CD14-positive monocyte (primary cell): ENCODE results near the gene S100A1. TPM values are rescaled to one million over a fixed set of nuclear protein-coding genes. Genes with fewer than 3 reads are reported as not detected.
A peak's percentile ranks its signal among the peaks of the same experiment; 100 is the strongest.

ENCODE experiments used
- DNase-seq, 3 donors: peaks; one replicate each; pipeline ENCODE4 v3.0.0-alpha.2; 2011 to 2022
- H2AFZ ChIP-seq: 2 replicates; pipeline ENCODE4 v1.6.0; 2012; ENCODE audit warnings: mild to moderate bottlenecking, low read depth, low read length, inconsistent platforms; ENCODE audit not compliant: insufficient read depth, poor library complexity, severe bottlenecking
- H3K27ac ChIP-seq, 2 donors: 1 replicate in 1 of 2; 2 replicates in 1 of 2; pipeline ENCODE4 v1.5.1; 2012 to 2013; ENCODE audit warnings: low read length in 2 of 2, control low read depth in 1 of 2, inconsistent platforms in 1 of 2, low read depth in 1 of 2, mild to moderate bottlenecking in 1 of 2
- H3K27me3 ChIP-seq, 2 donors: one replicate each; pipeline versions ENCODE4 v1.6.0 to v1.6.1; 2011 to 2013; ENCODE audit warnings: low read length in 2 of 2; ENCODE audit not compliant: control insufficient read depth in 2 of 2, insufficient read depth in 2 of 2
- H3K36me3 ChIP-seq, 2 donors: replicated peaks in 1 of 2; 1 replicate in 1 of 2; 2 replicates in 1 of 2; pipeline versions ENCODE4 v1.5.1 to v1.6.1; 2012 to 2013; ENCODE audit warnings: low read length in 2 of 2, control low read depth in 1 of 2, inconsistent platforms in 1 of 2, mild to moderate bottlenecking in 1 of 2; ENCODE audit not compliant: insufficient read depth in 2 of 2, control insufficient read depth in 1 of 2
- H3K4me1 ChIP-seq, 2 donors: 1 replicate in 1 of 2; 2 replicates in 1 of 2; pipeline versions ENCODE4 v1.5.1 to v1.6.1; 2012 to 2013; ENCODE audit warnings: low read length in 2 of 2, control low read depth in 1 of 2, inconsistent platforms in 1 of 2, mild to moderate bottlenecking in 1 of 2, moderate library complexity in 1 of 2; ENCODE audit not compliant: insufficient read depth in 2 of 2, control insufficient read depth in 1 of 2
- H3K4me2 ChIP-seq: replicated peaks from 2 replicates; pipeline ENCODE3; 2012; ENCODE audit warnings: low read length, moderate library complexity, mild to moderate bottlenecking; ENCODE audit not compliant: poor library complexity, severe bottlenecking; ENCODE audit errors: extremely low read depth
- H3K4me3 ChIP-seq, 3 experiments: fragments of 200-600 bp in 1 of 3; sonication (generic) in 1 of 3; replicated peaks in 1 of 3; 1 replicate in 2 of 3; 2 replicates in 1 of 3; pipeline ENCODE4 v1.5.1; 2011 to 2013; ENCODE audit warnings: low read length in 3 of 3, mild to moderate bottlenecking in 3 of 3, control low read depth in 2 of 3, low read depth in 2 of 3, inconsistent platforms in 1 of 3, moderate library complexity in 1 of 3
- H3K79me2 ChIP-seq: 2 replicates; pipeline ENCODE4 v1.6.0; 2012; ENCODE audit warnings: mild to moderate bottlenecking, control low read depth, inconsistent platforms, low read length, moderate library complexity; ENCODE audit not compliant: insufficient read depth
- H3K9ac ChIP-seq: 2 replicates; pipeline ENCODE4 v1.6.0; 2017; ENCODE audit warnings: low read length, mild to moderate bottlenecking; ENCODE audit not compliant: insufficient read depth, poor library complexity, severe bottlenecking
- H3K9me3 ChIP-seq, 2 donors: replicated peaks in 1 of 2; 1 replicate in 1 of 2; 2 replicates in 1 of 2; pipeline versions ENCODE4 v1.5.1 to v1.6.1; 2012 to 2013; ENCODE audit warnings: low read length in 2 of 2, control low read depth in 1 of 2; ENCODE audit not compliant: control insufficient read depth in 1 of 2, insufficient read depth in 1 of 2
- H4K20me1 ChIP-seq: 2 replicates; pipeline ENCODE4 v1.6.0; 2012; ENCODE audit warnings: mild to moderate bottlenecking, low read length, control low read depth, moderate library complexity; ENCODE audit not compliant: insufficient read depth
- H3K27ac Mint-ChIP-seq, 7 donors: one replicate each; pipeline ENCODE4 v1.8.0; 2020; ENCODE audit warnings: mild to moderate bottlenecking in 7 of 7, mixed read lengths in 7 of 7, moderate library complexity in 6 of 7, inconsistent platforms in 2 of 7
- H3K27me3 Mint-ChIP-seq, 3 donors: one replicate each; pipeline ENCODE4 v1.8.0; 2021 to 2022; ENCODE audit warnings: low read depth in 3 of 3, mild to moderate bottlenecking in 3 of 3, mixed read lengths in 3 of 3, moderate library complexity in 3 of 3, inconsistent platforms in 1 of 3
- H3K36me3 Mint-ChIP-seq, 2 donors: one replicate each; pipeline ENCODE4 v1.8.0; 2020; ENCODE audit warnings: mixed read lengths in 2 of 2, inconsistent platforms in 1 of 2, mild to moderate bottlenecking in 1 of 2
- H3K4me1 Mint-ChIP-seq: one replicate; pipeline ENCODE4 v1.8.0; 2020; ENCODE audit warnings: mild to moderate bottlenecking, mixed read lengths
- H3K4me3 Mint-ChIP-seq, 2 donors: one replicate each; pipeline ENCODE4 v1.8.0; 2020; ENCODE audit warnings: mild to moderate bottlenecking in 2 of 2, mixed read lengths in 2 of 2, moderate library complexity in 1 of 2
- H3K9me3 Mint-ChIP-seq, 7 donors: one replicate each; pipeline ENCODE4 v1.8.0; 2020 to 2022; ENCODE audit warnings: mixed read lengths in 7 of 7, mild to moderate bottlenecking in 6 of 7, moderate library complexity in 6 of 7, inconsistent platforms in 2 of 7
- CTCF ChIP-seq: fragments of 200-600 bp; IDR thresholded peaks from one replicate; pipeline ENCODE4 v1.8.0; 2022; ENCODE audit warnings: antibody characterized with exemption, mild to moderate bottlenecking
- WGBS: methylation state at CpG from one replicate; pipeline ENCODE4 v1.1.5; 2013; ENCODE audit warnings: missing lambda C conversion rate; ENCODE audit not compliant: insufficient coverage; 5-methylcytosine and 5-hydroxymethylcytosine counted together
- intact Hi-C, 2 donors: fragments of 100-400 bp; cut with micrococcal nuclease; formaldehyde crosslinking; loops; one replicate each; pipeline versions ENCODE4 v1.15.0 to v1.15.1; 2023
- polyA plus RNA-seq, 3 donors: library from polyadenylated mRNA; depleted of rRNA in 1 of 3; unstranded in 2 of 3; stranded (reverse) in 1 of 3; fragments of 300-500 nt in 2 of 3; fragments of >200 nt in 1 of 3; fragmentation: Illumina TruSeq in 2 of 3; gene quantifications; 1 replicate in 2 of 3; 2 replicates in 1 of 3; pipeline ENCODE4 v1.2.3, GENCODE V29; 2012 to 2021

S100A1 gene
- polyA plus RNA-seq, 3 donors = not detected

DNA sequence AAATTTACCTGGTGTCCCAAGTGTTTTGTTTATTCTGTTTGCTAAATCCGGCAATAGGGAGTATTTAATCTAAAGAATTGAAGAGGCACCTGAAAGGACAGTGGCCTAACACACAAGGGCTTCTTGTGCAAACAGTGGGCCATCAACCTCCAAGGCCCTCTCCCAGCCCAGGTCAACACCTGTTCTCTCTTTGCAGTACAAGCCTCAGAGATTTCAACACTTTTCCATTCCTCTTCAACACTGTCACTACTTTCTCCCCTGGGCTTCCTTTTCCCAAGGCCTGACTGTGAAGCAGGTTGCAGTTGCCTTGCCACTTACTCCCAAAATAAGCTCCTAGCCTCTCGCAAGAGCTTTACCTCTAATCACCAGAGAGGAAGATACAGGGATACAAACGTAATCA lies 27.1 kb downstream of the S100A1 start:
- no peak for TF ChIP-seq CTCF
- H3K9me3 ChIP-seq = no peaks in the 10 kb centered on the region
- no peaks in the 10 kb centered on the region for H3K27me3 ChIP-seq
- no CpG with 5 or more reads among the region's 3 CpGs for WGBS
- no peak overlapping the region for H3K27ac ChIP-seq
- H3K4me1 ChIP-seq = peaks cover 24 to 30% of the 10 kb centered on the region in 2 donors
- no peak overlapping the region for H3K27ac Mint-ChIP-seq
- no peak for DNase-seq
- H3K27me3 Mint-ChIP-seq = peaks cover 0 to 2% (median 0%) of the 10 kb centered on the region in 3 donors
- H3K36me3 Mint-ChIP-seq = peaks cover 1 to 6% of the 10 kb centered on the region in 2 donors
- intact Hi-C loops = no loop called here
- H2AFZ ChIP-seq = no peak overlapping the region
- peaks cover 23% of the 10 kb centered on the region for H3K4me1 Mint-ChIP-seq
- peaks cover 3 to 7% of the 10 kb centered on the region in 2 donors for H3K36me3 ChIP-seq
- H3K9ac ChIP-seq = no peak overlapping the region
- H3K4me3 ChIP-seq = no peak overlapping the region
- peaks cover 17% of the 10 kb centered on the region for H3K79me2 ChIP-seq
- no peak overlapping the region for H3K4me3 Mint-ChIP-seq
- H3K4me2 ChIP-seq = no peak overlapping the region
- peaks cover 11% of the 10 kb centered on the region for H4K20me1 ChIP-seq
- no peaks in the 10 kb centered on the region for H3K9me3 Mint-ChIP-seq

DNA sequence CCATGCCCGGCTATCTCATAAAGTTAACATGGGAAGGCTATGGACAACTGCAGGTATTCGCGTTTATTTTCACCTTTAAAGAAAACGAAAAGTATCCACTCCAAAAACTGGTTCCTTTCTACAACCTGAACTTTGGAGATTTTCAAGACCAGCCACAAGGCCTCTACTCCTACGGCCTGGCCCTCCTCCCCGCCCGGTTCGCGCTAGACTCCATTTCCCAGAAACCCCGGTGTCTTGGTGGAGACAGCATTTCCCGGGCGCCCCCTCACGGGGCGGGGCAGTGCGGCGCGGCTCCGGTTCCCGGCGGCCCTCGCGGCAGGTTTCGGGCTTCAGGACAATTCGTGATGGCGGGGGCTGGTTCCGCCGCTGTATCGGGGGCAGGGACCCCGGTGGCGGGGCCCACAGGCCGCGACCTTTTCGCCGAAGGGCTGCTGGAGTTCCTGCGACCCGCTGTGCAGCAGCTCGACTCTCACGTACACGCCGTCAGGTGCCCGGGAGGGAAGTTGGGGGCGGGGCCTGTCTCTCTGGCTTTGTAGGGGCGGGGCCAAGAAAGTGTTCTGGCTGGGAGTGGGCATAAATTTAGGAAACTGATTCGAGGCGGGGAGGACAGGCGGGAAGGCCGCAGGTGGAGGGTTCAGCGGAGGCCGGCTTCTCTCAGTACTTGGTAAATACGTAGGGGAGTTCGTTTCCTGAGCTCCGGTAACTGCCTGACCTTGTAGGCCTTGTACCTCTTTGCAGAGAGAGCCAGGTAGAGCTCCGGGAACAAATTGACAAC lies 30.4 kb downstream of the S100A1 start, which contains the start of gene SNAPIN:
Gene SNAPIN (plus strand): TSS at position 304 of the 775 bp plus-strand sequence. CDS start 41 bp downstream, at position 345.
- Histone ChIP-seq H3K36me3 (peaks cover 31 to 38% of the 10 kb centered on the region in 2 donors), H4K20me1 (peaks cover 11% of the 10 kb centered on the region), H3K4me1 (peaks cover 17 to 23% of the 10 kb centered on the region in 2 donors), H3K27ac (peak within 1 kb of the TSS; percentile 61 to 83), H3K4me2 (peak within 1 kb of the TSS; percentile 92), H3K9me3 (no peaks in the 10 kb centered on the region), H2AFZ (peak within 1 kb of the TSS; percentile 87), H3K79me2 (peaks cover 26% of the 10 kb centered on the region), H3K4me3 (peak within 1 kb of the TSS; percentile 64 to 92 (median 84)), H3K27me3 (no peaks in the 10 kb centered on the region), H3K9ac (peak within 1 kb of the TSS; percentile 81)
- peak within 1 kb of the TSS; percentile 92 to 95 for H3K4me3 Mint-ChIP-seq
- no peaks in the 10 kb centered on the region for H3K27me3 Mint-ChIP-seq
- no peaks in the 10 kb centered on the region for H3K9me3 Mint-ChIP-seq
- WGBS = under 1% methylated on average over 45 of the region's 53 CpGs
- peak; percentile 11 for TF ChIP-seq CTCF
- peaks cover 15% of the 10 kb centered on the region for H3K4me1 Mint-ChIP-seq
- H3K36me3 Mint-ChIP-seq = peaks cover 29 to 37% of the 10 kb centered on the region in 2 donors
- peak; percentile 71 to 84 (median 78) for DNase-seq
- intact Hi-C loops = loop anchor here in 1 of 2 donors (1.0 kb wide), 1 partner anchor 12 kb away; the partner anchor contains the start of gene ILF2
- peak within 1 kb of the TSS; percentile 76 to 95 (median 91) for H3K27ac Mint-ChIP-seq
